GM18526 (cell line): ENCODE measurements around the gene GSAP.
A peak's percentile ranks its signal among the peaks of the same experiment; 100 is the strongest.

ENCODE experiments used
- POLR2A ChIP-seq: IDR thresholded peaks from 3 replicates; pipeline ENCODE4 v1.6.1; 2011; ENCODE audit not compliant: insufficient read length; ENCODE audit errors: extremely low read depth

The GSAP gene

GRCh38 chr7:77354484-77354883 lies 61.7 kb downstream of the GSAP start:
- TF ChIP-seq POLR2A = no peak

GRCh38 chr7:77353911-77354310 lies 62.2 kb downstream of the GSAP start:
- no peak for TF ChIP-seq POLR2A

- TF ChIP-seq POLR2A = no peak
Observed at GRCh38 chr7:77353407-77353721, 62.8 kb downstream of the GSAP start.

GRCh38 chr7:77352665-77353406 lies 63.3 kb downstream of the GSAP start:
- TF ChIP-seq POLR2A = no peak

GRCh38 chr7:77351539-77352004 lies 64.6 kb downstream of the GSAP start:
- peak; percentile 31 for TF ChIP-seq POLR2A

- no peak for TF ChIP-seq POLR2A
Observed at GRCh38 chr7:77349141-77349540, 67.0 kb downstream of the GSAP start.

GRCh38 chr7:77348371-77348813 lies 67.8 kb downstream of the GSAP start:
- no peak for TF ChIP-seq POLR2A

- no peak for TF ChIP-seq POLR2A
Observed at GRCh38 chr7:77346441-77346840, 69.7 kb downstream of the GSAP start.

- no peak for TF ChIP-seq POLR2A
Observed at GRCh38 chr7:77339726-77340125, 76.4 kb downstream of the GSAP start.

- TF ChIP-seq POLR2A = no peak
Observed at GRCh38 chr7:77338883-77339629, 77.1 kb downstream of the GSAP start.

- no peak for TF ChIP-seq POLR2A
Observed at GRCh38 chr7:77338260-77338659, 77.9 kb downstream of the GSAP start.

GRCh38 chr7:77337456-77337990 lies 78.6 kb downstream of the GSAP start:
- no peak for TF ChIP-seq POLR2A

GRCh38 chr7:77335581-77335980 lies 80.6 kb downstream of the GSAP start:
- TF ChIP-seq POLR2A = no peak

- no peak for TF ChIP-seq POLR2A
Observed at GRCh38 chr7:77331938-77332695, 84.0 kb downstream of the GSAP start.

- TF ChIP-seq POLR2A = no peak
Observed at GRCh38 chr7:77330169-77330882, 85.8 kb downstream of the GSAP start.
